Measurements from ENCODE around the gene FAH.
A peak's percentile ranks its signal among the peaks of the same experiment; 100 is the strongest.

Gene FAH

GRCh38 chr15:80173022-80173759 is 20.4 kb downstream of the FAH start:
- peak; percentile 63 for DNase-seq (ENCODE audit: low spot score)

GRCh38 chr15:80174017-80174746 is 21.4 kb downstream of the FAH start:
- peak; percentile 71 for DNase-seq (ENCODE audit: low spot score)

GRCh38 chr15:80175436-80175835 is 22.6 kb downstream of the FAH start:
- no peak for DNase-seq (ENCODE audit: low spot score)

- DNase-seq (ENCODE audit: low spot score), result no peak
Observed at GRCh38 chr15:80176443-80176842, 23.6 kb downstream of the FAH start.

GRCh38 chr15:80177156-80177555 is 24.4 kb downstream of the FAH start:
- DNase-seq (ENCODE audit: low spot score), result no peak

GRCh38 chr15:80179025-80179759 is 26.4 kb downstream of the FAH start:
- DNase-seq (ENCODE audit: low spot score), result peak; percentile 87

GRCh38 chr15:80179935-80180334 is 27.1 kb downstream of the FAH start:
- no peak for DNase-seq (ENCODE audit: low spot score)

GRCh38 chr15:80180468-80180867 is 27.7 kb downstream of the FAH start:
- DNase-seq (ENCODE audit: low spot score), result no peak

- no peak for DNase-seq (ENCODE audit: low spot score)
Observed at GRCh38 chr15:80180986-80181385, 28.2 kb downstream of the FAH start.

- DNase-seq (ENCODE audit: low spot score), result peak; percentile 80
Observed at GRCh38 chr15:80182611-80183261, 29.9 kb downstream of the FAH start.

- no peak for DNase-seq (ENCODE audit: low spot score)
Observed at GRCh38 chr15:80183306-80183705, 30.5 kb downstream of the FAH start.

- no peak for DNase-seq (ENCODE audit: low spot score)
Observed at GRCh38 chr15:80183886-80184285, 31.1 kb downstream of the FAH start.

- DNase-seq (ENCODE audit: low spot score), result no peak
Observed at GRCh38 chr15:80184554-80184953, 31.8 kb downstream of the FAH start.

- DNase-seq (ENCODE audit: low spot score), result no peak
Observed at GRCh38 chr15:80185152-80185551, 32.4 kb downstream of the FAH start.

- no peak for DNase-seq (ENCODE audit: low spot score)
Observed at GRCh38 chr15:80186066-80186465, 33.3 kb downstream of the FAH start.

- no peak for DNase-seq (ENCODE audit: low spot score)
Observed at GRCh38 chr15:80186597-80186996, 33.8 kb downstream of the FAH start.

GRCh38 chr15:80188251-80188650 is 35.5 kb downstream of the FAH start:
- no peak for DNase-seq (ENCODE audit: low spot score)

- DNase-seq (ENCODE audit: low spot score), result no peak
Observed at GRCh38 chr15:80191198-80191597, 38.4 kb downstream of the FAH start.

GRCh38 chr15:80191897-80192595 is 39.2 kb downstream of the FAH start:
- DNase-seq (ENCODE audit: low spot score), result no peak

GRCh38 chr15:80194186-80194585 is 41.4 kb downstream of the FAH start:
- no peak for DNase-seq (ENCODE audit: low spot score)

GRCh38 chr15:80194914-80195313 is 42.1 kb downstream of the FAH start:
- no peak for DNase-seq (ENCODE audit: low spot score)

- DNase-seq (ENCODE audit: low spot score), result no peak
Observed at GRCh38 chr15:80199366-80199765, 46.6 kb downstream of the FAH start.
